Loucy (cell line): ENCODE data around the gene PROS1.

Experiments
- EZH2phosphoT487 ChIP-seq: fragments of 200-600 bp; IDR thresholded peaks from 2 replicates; pipeline ENCODE4 v1.6.1; 2018; ENCODE audit warnings: antibody characterized with exemption, mild to moderate bottlenecking, moderate library complexity, borderline replicate concordance
- TF ChIP-seq, protein P1 (sequence below): fragments of 200-600 bp; sonication (generic); conservative IDR thresholded peaks from 2 replicates; pipeline ENCODE4 v1.5.1; 2014; ENCODE audit warnings: mild to moderate bottlenecking, antibody characterized with exemption, low read length

DNA sequence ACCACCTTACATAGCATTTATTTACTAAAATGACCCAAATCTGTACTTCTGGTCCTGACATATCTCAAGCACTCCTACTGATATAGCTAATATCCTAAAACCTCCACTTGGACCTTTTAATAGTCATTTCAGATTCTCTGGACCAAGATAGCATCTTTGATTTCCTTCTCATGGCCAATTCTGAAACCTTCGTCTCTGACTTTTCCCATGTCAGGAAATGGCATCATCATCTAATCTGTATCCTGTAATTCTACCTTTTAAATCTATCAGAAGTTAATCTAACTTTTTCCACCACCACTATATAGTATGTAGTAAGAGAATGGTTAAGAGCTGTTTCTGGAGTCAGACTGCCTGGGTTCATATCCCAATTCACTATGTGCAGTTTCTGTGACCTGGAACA is 38.5 kb upstream of the PROS1 start:
- TF ChIP-seq, protein P1, sequence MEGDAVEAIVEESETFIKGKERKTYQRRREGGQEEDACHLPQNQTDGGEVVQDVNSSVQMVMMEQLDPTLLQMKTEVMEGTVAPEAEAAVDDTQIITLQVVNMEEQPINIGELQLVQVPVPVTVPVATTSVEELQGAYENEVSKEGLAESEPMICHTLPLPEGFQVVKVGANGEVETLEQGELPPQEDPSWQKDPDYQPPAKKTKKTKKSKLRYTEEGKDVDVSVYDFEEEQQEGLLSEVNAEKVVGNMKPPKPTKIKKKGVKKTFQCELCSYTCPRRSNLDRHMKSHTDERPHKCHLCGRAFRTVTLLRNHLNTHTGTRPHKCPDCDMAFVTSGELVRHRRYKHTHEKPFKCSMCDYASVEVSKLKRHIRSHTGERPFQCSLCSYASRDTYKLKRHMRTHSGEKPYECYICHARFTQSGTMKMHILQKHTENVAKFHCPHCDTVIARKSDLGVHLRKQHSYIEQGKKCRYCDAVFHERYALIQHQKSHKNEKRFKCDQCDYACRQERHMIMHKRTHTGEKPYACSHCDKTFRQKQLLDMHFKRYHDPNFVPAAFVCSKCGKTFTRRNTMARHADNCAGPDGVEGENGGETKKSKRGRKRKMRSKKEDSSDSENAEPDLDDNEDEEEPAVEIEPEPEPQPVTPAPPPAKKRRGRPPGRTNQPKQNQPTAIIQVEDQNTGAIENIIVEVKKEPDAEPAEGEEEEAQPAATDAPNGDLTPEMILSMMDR, result no peak
- TF ChIP-seq EZH2phosphoT487, result no peak
